H1 (cell line): ENCODE measurements around the gene HDAC6. TPM values are rescaled to one million over a fixed set of nuclear protein-coding genes. Genes with fewer than 3 reads are reported as not detected.

Source experiments
- EZH2 ChIP-seq: fragments of 200-600 bp; sonication (generic); IDR thresholded peaks from 2 replicates; pipeline ENCODE4 v1.7.1; 2012; ENCODE audit warnings: low read depth, mild to moderate bottlenecking, moderate library complexity, low read length, inconsistent platforms; ENCODE audit not compliant: severe bottlenecking
- FOSL1 ChIP-seq: IDR thresholded peaks from 2 replicates; pipeline ENCODE4 v1.6.1; 2011; ENCODE audit warnings: mild to moderate bottlenecking, low read depth, low read length, moderate library complexity; ENCODE audit not compliant: insufficient read depth
- RAD21 ChIP-seq, 2 experiments: IDR thresholded peaks in 1 of 2; conservative IDR thresholded peaks in 1 of 2; 2 replicates each; pipeline ENCODE4 v1.6.1; 2011; ENCODE audit warnings: low read depth in 2 of 2, low read length in 2 of 2, improper control_type of control experiment in 1 of 2, inconsistent platforms in 1 of 2, mild to moderate bottlenecking in 1 of 2, moderate library complexity in 1 of 2
- polyA plus RNA-seq, 7 experiments: library from polyadenylated mRNA; depleted of rRNA in 3 of 7; stranded (reverse) in 5 of 7; unstranded in 2 of 7; fragments of >200 nt in 5 of 7; fragments of 200-250 nt in 2 of 7; gene quantifications; 1 replicate in 5 of 7; 2 replicates in 1 of 7; 4 replicates in 1 of 7; pipeline versions ENCODE4 v1.2.1 to v1.2.3, GENCODE V29; 2011 to 2013; ENCODE audit warnings: missing spikeins in 2 of 7, mixed read lengths in 2 of 7
- total RNA-seq: library from RNA; stranded (reverse); fragmentation: NEBNext Ultra II Directional; extraction: Animal tissue kit (Norgen Biotek cat#: 25700); gene quantifications from 2 replicates; pipeline ENCODE4 v1.2.1, GENCODE V29; 2021

Gene HDAC6
- total and polyA plus RNA-seq, 2 of the 8 experiments (the other 6 are each of a cell fraction or from before 2014, with no cell fraction given), result 34.0 to 51.8 TPM

- no peak for TF ChIP-seq RAD21 (IDR thresholded peaks at IDR 0.05 in 1 of 2, conservative IDR thresholded peaks at IDR 0.05 in 1 of 2; ENCODE audit: low read depth in 2 of 2, low read length in 2 of 2)
- TF ChIP-seq EZH2, result no peak
- TF ChIP-seq FOSL1, result no peak
Measured at GRCh38 chrX:48792219-48792618, 9.6 kb upstream of the HDAC6 start (continued).
